Activated effector memory CD4-positive, alpha-beta T cell treated with anti-CD3 and anti-CD28 coated beads, Interleukin-2, amount 50 U/mL, for 16 hours (primary cell): ENCODE data around the gene ZSCAN5C.
"Not testable (repeated sequence)": the region's sequence is repeated elsewhere in the genome, so short reads cannot be mapped to it uniquely, and the experiment has no call there.

ENCODE experiments used
- DNase-seq: peaks from one replicate; pipeline ENCODE4 v3.0.0-alpha.2; 2020

ZSCAN5C gene

DNA sequence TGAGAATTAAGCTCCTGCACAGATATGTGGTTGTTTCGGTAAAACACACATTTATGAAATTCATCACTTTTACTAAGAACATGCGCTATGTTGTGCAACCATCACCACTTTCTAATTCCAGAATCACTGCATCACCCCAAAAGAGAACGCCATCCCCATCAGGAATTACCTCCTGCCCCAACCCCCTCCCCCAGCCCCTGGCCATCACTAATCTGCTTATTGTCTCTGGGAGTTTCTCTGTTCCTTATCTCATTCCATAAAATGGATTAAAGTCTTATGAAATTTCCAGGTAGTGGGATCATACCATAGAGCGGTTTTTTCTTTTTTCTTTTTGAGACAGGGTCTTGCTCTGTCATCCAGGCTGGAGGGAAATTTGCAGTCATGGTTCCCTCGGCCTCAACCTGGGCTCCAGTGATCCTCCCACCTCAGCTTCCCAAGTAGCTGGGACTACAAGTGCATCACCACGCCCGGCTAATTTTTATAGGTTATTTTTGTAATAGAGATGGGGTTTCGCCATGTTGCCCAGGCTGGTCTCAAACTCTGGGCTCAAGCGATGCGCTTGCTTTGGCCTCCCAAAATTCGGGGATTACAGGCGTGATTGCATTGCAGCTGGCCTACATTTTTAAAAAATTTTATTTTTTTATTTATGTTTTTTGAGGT, 8.0 kb upstream of the ZSCAN5C start:
- no peak for DNase-seq

DNA sequence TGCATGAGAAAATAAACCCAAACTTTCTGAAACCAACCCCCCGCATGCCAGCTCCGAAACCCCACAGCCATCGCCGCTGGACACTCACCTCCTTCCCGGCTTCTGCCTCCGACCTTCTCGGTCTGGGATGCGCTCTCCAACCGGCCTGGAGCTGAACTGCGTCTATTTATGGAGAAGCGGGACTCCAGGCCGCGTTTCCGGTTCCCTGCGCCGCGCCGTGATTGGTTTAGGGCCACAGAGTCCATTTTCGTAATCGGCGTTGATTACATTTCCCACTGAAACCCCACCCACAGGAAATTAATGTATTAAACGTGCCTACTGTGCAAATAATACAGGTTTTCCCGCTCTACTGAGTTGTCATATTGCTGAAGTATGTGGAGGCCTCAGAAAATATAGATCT, 4.4 kb upstream of the ZSCAN5C start, which contains the start of gene ZSCAN5B:
Gene ZSCAN5B, minus strand, starts transcription at position 138 of the 400 bp plus-strand sequence. CDS start 4,731 bp downstream, outside the sequence.
- not testable (repeated sequence) for DNase-seq

- no peak for DNase-seq
Measured at GRCh38 chr19:56199687-56200086, 2.4 kb upstream of the ZSCAN5C start.

DNA sequence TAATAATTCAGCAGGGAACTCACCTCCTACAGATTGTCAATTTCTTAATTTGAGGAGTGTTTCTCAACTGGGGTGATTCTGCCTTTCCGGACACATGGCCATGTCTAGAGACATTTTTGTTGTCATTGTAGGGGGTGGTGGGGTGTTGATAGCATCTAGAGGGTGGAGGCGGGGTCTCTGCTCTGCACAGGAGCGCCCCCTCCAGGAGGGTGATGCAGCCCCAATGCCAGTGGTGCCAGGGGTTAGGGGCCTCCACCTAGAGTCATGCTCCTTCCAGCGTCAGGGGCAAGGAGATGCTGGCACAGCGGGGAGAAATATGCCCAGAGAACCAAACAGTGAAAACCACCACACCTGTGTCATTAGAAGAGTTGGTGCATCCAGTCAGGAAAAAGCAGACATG, 5.5 kb downstream of the ZSCAN5C start:
- DNase-seq: not testable (repeated sequence)

DNA sequence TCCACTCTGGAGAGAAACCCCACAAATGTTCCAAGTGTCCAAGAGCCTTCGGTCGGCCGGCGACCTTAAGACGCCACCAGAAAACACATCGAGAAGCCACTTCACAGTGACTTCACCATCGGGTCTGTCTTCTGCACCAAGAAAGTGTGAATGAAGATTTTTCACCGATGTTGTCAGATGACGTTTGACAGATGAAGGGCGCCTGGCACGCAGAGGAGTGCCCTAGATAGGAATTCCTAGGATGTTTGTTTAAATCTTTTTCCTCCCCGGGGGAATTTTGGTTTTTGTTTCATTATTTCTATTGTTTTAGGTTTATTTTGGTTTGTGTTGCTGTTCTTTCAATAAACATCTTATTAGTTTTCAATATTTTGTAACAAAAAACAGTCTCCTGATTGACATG, 7.0 kb downstream of the ZSCAN5C start:
- DNase-seq: no peak

DNA sequence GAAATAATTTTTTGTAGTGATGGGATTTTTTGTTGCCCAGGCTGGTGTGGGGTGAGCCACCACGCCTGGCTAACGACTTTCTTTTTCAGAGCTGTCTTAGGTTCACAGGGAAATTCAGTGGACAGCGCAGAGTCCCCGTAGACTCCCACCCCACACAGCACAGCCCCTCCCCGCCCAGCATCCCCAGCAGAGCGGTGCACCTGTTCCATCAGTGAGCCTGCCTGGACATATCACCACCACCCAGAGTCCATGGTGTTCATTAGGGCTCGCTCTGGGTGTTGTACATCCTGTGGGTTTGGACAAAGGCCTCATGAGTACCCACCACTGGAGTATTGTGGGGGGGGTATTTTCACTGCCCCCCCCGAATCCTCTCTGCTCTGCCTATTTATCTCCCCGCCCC, 8.0 kb downstream of the ZSCAN5C start:
- DNase-seq: not testable (repeated sequence)

DNA sequence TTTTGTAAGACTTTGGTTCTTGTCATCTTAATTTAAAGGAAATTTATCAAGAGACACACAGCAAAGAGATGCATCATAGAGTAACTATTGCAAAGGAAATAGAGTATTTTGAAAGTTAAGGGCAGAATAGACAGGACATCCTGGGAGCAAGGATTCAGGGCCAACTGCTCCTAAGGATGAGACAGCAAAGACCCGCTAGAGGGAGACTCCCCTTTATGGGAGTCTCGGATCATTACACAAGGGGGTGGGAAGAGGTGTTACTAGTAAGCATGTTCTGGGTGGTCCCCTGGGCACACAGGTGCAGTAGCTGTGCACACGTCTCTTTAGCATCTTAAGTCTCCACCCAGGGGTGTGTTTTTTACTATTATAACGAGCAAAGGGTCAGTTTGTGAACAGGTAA, 9.6 kb downstream of the ZSCAN5C start:
- DNase-seq: no peak

DNA sequence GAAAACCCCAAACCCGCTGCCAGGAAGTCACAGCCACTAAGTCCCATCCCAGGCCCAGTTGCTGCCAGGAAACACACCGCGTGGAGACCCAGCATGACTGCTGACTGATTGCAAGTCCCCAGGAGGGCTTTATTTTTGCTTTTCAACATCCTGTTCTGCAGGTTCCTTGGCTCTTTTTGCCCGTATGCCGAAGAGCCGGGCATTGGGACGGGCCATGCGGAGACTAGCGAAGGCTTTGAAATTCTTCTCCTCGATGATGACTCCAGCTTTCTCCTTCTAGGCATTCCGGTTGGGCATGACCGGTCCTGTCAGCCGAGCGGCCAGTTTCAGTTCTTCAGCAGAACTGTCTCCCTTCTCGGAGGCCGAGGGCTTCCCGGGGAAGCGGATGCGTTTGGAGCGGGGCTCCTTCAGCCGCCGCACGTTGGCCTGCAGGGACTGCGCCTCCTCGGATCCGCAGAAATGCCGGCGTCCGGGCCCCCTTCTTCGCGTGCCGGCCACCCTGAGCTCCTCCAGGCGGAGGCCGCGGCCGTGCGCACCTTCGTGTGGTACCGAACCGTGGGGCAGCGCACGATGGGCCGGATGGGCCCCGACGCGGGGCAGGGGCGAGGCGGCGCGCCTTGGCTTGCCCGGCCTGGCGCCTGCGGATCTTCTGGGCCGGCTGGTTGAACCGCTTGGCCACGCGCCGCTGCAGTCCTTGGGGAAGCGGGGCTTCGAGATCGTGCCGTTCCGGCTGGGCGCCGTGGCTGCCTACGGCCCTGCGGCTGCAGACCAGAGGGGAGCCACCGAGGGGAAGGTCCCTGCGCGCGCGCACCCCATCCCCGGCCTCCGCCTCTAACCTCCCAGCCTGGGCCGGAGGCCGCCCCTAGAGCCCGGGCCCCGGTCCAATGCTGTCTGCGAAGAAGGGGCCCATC, 15.2 kb downstream of the ZSCAN5C start:
- DNase-seq: no peak

- no peak for DNase-seq
Measured at GRCh38 chr19:56218961-56219360, 16.9 kb downstream of the ZSCAN5C start.

DNA sequence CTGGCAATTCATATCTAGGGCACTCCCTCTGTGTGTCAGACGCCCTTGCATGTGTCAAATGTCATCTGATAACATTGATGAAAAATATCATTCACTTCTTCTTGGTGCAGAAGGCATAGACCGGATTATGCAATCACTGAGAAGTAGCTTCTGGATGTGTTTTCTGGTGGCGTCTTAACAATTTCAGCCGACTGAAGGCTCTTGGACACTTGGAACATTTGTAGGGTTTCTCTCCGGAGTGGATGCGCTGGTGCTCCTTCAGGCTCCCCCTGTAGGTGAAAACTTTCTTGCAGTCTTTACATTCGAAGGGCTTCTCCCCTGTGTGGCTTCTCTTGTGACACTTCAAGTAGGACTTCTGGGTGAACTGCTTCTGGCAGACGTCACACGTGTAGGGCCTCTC, 19.4 kb downstream of the ZSCAN5C start:
- not testable (repeated sequence) for DNase-seq

GRCh38 chr19:56221851-56222250, 19.8 kb downstream of the ZSCAN5C start:
- DNase-seq: no peak

GRCh38 chr19:56222901-56223300, 20.8 kb downstream of the ZSCAN5C start:
- no peak for DNase-seq

- no peak for DNase-seq
Measured at GRCh38 chr19:56223481-56223880, 21.4 kb downstream of the ZSCAN5C start.

- no peak for DNase-seq
Measured at GRCh38 chr19:56245121-56245740, 43.2 kb downstream of the ZSCAN5C start.

DNA sequence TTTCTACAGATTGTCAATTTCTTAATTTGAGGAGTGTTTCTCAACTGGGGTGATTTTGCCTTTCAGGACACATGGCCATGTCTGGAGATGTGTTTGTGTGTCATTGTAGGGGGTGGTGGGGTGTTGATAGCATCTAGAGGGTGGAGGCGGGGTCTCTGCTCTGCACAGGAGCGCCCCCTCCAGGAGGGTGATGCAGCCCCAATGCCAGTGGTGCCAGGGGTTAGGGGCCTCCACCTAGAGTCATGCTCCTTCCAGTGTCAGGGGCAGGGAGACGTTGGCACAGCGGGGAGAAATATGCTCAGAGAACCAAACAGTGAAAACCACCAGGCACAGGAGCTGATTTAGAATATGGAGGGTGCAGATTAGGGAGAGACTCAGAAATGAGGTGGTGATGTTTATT, 43.7 kb downstream of the ZSCAN5C start:
- DNase-seq: not testable (repeated sequence)

- not testable (repeated sequence) for DNase-seq
Measured at GRCh38 chr19:56248736-56249338, 46.8 kb downstream of the ZSCAN5C start.

- DNase-seq: peak; percentile 88
Measured at GRCh38 chr19:56252699-56253422, 50.8 kb downstream of the ZSCAN5C start.

- no peak for DNase-seq
Measured at GRCh38 chr19:56253737-56254136, 51.7 kb downstream of the ZSCAN5C start.

GRCh38 chr19:56258272-56258671, 56.2 kb downstream of the ZSCAN5C start:
- DNase-seq: no peak
